OCI-LY1 (cell line): ENCODE data around the gene C19orf73.

Experiments
- H2AFZ ChIP-seq: fragments of 200-600 bp; sonication (generic), shearing (Covaris generic); 2 replicates; pipeline ENCODE4 v1.6.0; 2014; ENCODE audit warnings: antibody characterized with exemption, mild to moderate bottlenecking, low read length
- H3F3A ChIP-seq: fragments of 200-600 bp; sonication (generic), shearing (Covaris generic); 2 replicates; pipeline ENCODE4 v1.6.0; 2014; ENCODE audit warnings: mild to moderate bottlenecking, antibody characterized with exemption, low read length, moderate library complexity; ENCODE audit not compliant: insufficient read depth
- H3K27ac ChIP-seq: fragments of 200-600 bp; sonication (generic); 2 replicates; pipeline ENCODE4 v1.5.1; 2014; ENCODE audit warnings: low read length, mixed run types, mild to moderate bottlenecking, low read depth; ENCODE audit not compliant: poor library complexity, severe bottlenecking
- H3K27me3 ChIP-seq: fragments of 200-600 bp; sonication (generic); 2 replicates; pipeline ENCODE4 v1.6.0; 2014; ENCODE audit warnings: antibody characterized with exemption, mild to moderate bottlenecking, low read length, moderate library complexity; ENCODE audit not compliant: insufficient read depth
- H3K36me3 ChIP-seq: fragments of 200-600 bp; sonication (generic); 2 replicates; pipeline ENCODE4 v1.6.1; 2014; ENCODE audit warnings: mild to moderate bottlenecking, antibody characterized with exemption, low read length, moderate library complexity, mixed read lengths; ENCODE audit not compliant: insufficient read depth
- H3K4me1 ChIP-seq: fragments of 200-600 bp; sonication (generic); 2 replicates; pipeline ENCODE4 v1.5.1; 2014; ENCODE audit warnings: mild to moderate bottlenecking, low read length, moderate library complexity; ENCODE audit not compliant: insufficient read depth, severe bottlenecking
- H3K4me2 ChIP-seq: fragments of 200-600 bp; sonication (generic), shearing (Covaris generic); 2 replicates; pipeline ENCODE4 v1.6.1; 2014; ENCODE audit warnings: low read length
- H3K4me3 ChIP-seq: fragments of 200-600 bp; sonication (generic); 2 replicates; pipeline ENCODE4 v1.5.1; 2014; ENCODE audit warnings: low read length, low read depth, mild to moderate bottlenecking, mixed read lengths; ENCODE audit not compliant: poor library complexity, severe bottlenecking
- H3K79me2 ChIP-seq: fragments of 200-600 bp; shearing (Covaris generic); 2 replicates; pipeline ENCODE4 v1.6.1; 2016; ENCODE audit warnings: mixed run types, low read length, mixed read lengths; ENCODE audit not compliant: insufficient read depth
- H3K9ac ChIP-seq: fragments of 200-600 bp; sonication (generic), shearing (Covaris generic); 2 replicates; pipeline ENCODE4 v1.6.1; 2014; ENCODE audit warnings: mild to moderate bottlenecking, low read length, mixed read lengths
- H3K9me2 ChIP-seq: fragments of 200-600 bp; sonication (generic), shearing (Covaris generic); 2 replicates; pipeline ENCODE4 v1.6.1; 2014; ENCODE audit warnings: low read depth, mild to moderate bottlenecking, low read length, mixed read lengths
- H3K9me3 ChIP-seq: fragments of 200-600 bp; shearing (Covaris generic); 2 replicates; pipeline ENCODE4 v1.6.1; 2014; ENCODE audit warnings: low read length, mixed read lengths
- H4K20me1 ChIP-seq: fragments of 200-600 bp; sonication (generic), shearing (Covaris generic); 2 replicates; pipeline ENCODE4 v1.6.0; 2016; ENCODE audit warnings: mild to moderate bottlenecking, low read length; ENCODE audit not compliant: insufficient read depth
- CTCF ChIP-seq: fragments of 200-600 bp; sonication (generic), shearing (Covaris generic); IDR thresholded peaks from 2 replicates; pipeline ENCODE4 v1.5.1; 2017; ENCODE audit warnings: mild to moderate bottlenecking, antibody characterized with exemption, low read length, moderate library complexity, mixed read lengths
- EZH2 ChIP-seq: fragments of 200-600 bp; sonication (generic), shearing (Covaris generic); IDR thresholded peaks from 2 replicates; pipeline ENCODE4 v1.8.0; 2017; ENCODE audit warnings: borderline replicate concordance, mixed run types, mild to moderate bottlenecking, antibody characterized with exemption, low read length, moderate library complexity, mixed read lengths

Gene C19orf73

GRCh38 chr19:49106648-49107135 lies 12.3 kb downstream of the C19orf73 start:
- Histone ChIP-seq H3K4me1 (no peaks in the 10 kb centered on the region), H3K9me2 (no peaks in the 10 kb centered on the region), H4K20me1 (no peaks in the 10 kb centered on the region), H3K4me2 (no peak overlapping the region), H3K27me3 (no peaks in the 10 kb centered on the region), H3K9ac (no peak overlapping the region), H3K4me3 (no peak overlapping the region), H3K79me2 (no peaks in the 10 kb centered on the region), H3K27ac (no peak overlapping the region), H2AFZ (no peak overlapping the region), H3F3A (peaks cover 7% of the 10 kb centered on the region; the same call in 1 of the 2 replicates), H3K9me3 (no peaks in the 10 kb centered on the region), H3K36me3 (peaks cover 75% of the 10 kb centered on the region)
- TF ChIP-seq EZH2 (no peak), CTCF (peak; percentile 95)

GRCh38 chr19:49104229-49104864 lies 14.6 kb downstream of the C19orf73 start:
- Histone ChIP-seq H3K27me3 (no peaks in the 10 kb centered on the region), H3K36me3 (peaks cover 91% of the 10 kb centered on the region), H4K20me1 (no peaks in the 10 kb centered on the region), H3K9me2 (no peaks in the 10 kb centered on the region), H3K4me2 (no peak overlapping the region), H3K27ac (no peak overlapping the region), H3K9me3 (no peaks in the 10 kb centered on the region), H3K9ac (no peak overlapping the region), H3K79me2 (no peaks in the 10 kb centered on the region), H2AFZ (no peak overlapping the region), H3K4me3 (no peak overlapping the region), H3F3A (peaks cover 3% of the 10 kb centered on the region; the same call in 1 of the 2 replicates), H3K4me1 (no peaks in the 10 kb centered on the region)
- TF ChIP-seq EZH2, result no peak
- TF ChIP-seq CTCF, result no peak

GRCh38 chr19:49103331-49104085 lies 15.4 kb downstream of the C19orf73 start:
- H3F3A ChIP-seq, result peaks cover 3% of the 10 kb centered on the region; the same call in 1 of the 2 replicates
- H3K36me3 ChIP-seq, result peaks cover 91% of the 10 kb centered on the region
- no peaks in the 10 kb centered on the region for H3K79me2 ChIP-seq
- no peak overlapping the region for H3K4me2 ChIP-seq
- H4K20me1 ChIP-seq, result no peaks in the 10 kb centered on the region
- no peak overlapping the region for H3K27ac ChIP-seq
- H3K4me1 ChIP-seq, result no peaks in the 10 kb centered on the region
- no peak overlapping the region for H3K9ac ChIP-seq
- no peaks in the 10 kb centered on the region for H3K9me2 ChIP-seq
- H2AFZ ChIP-seq, result no peak overlapping the region
- no peak overlapping the region for H3K4me3 ChIP-seq
- H3K9me3 ChIP-seq, result no peaks in the 10 kb centered on the region
- no peak for TF ChIP-seq CTCF
- TF ChIP-seq EZH2, result no peak
- no peaks in the 10 kb centered on the region for H3K27me3 ChIP-seq
